HepG2 (cell line): Measurements from ENCODE around the gene NAPB. TPM values are rescaled to one million over a fixed set of nuclear protein-coding genes. Genes with fewer than 3 reads are reported as not detected.

Experiments
- ATAC-seq: fragments of 200-7000 bp; cut with Tn5 transposase; 3 replicates; pipeline ENCODE4 v1.9.1; 2020; ENCODE audit warnings: mild to moderate bottlenecking, moderate library complexity
- BruUV-seq: library from RNA; stranded (reverse); fragments of 400-500 nt; replicated peaks from 2 replicates; lab custom pipeline; 2021; lab: Mats Ljungman, UMichigan
- CTCF ChIA-PET: fragments of 300-600 bp; formaldehyde crosslinking; extraction: SDS; loops from one replicate; lab custom pipeline; 2021; ENCODE audit warnings: low total read pairs, inconsistent platforms, low intra/inter-chr PET ratio; lab: Yijun Ruan, JAX
- POLR2A ChIA-PET: fragments of 350-600 bp; sonication (Branson Sonifier 250); formaldehyde crosslinking; loops from one replicate; lab custom pipeline; 2020; ENCODE audit warnings: antibody characterized with exemption, inconsistent platforms; lab: Yijun Ruan, JAX
- DNase-seq: peaks from one replicate; pipeline ENCODE4 v3.0.0-alpha.2; 2015; ENCODE audit warnings: low spot score
- FAIRE-seq: peaks from 3 replicates; lab custom pipeline; 2011; peaks lifted over from hg19 to GRCh38; lab: Jason Lieb, UNC
- H2AFZ ChIP-seq: one replicate; pipeline ENCODE4 v1.6.1; 2011; ENCODE audit warnings: low read length, inconsistent platforms
- H3K27ac ChIP-seq: fragments of 300-600 bp; 3 replicates; pipeline ENCODE4 v1.8.0; 2011; ENCODE audit warnings: mixed run types, mild to moderate bottlenecking, mixed read lengths, low read length, inconsistent platforms; ENCODE audit not compliant: insufficient read depth; ENCODE audit errors: extremely low read length
- H3K27me3 ChIP-seq, 2 experiments: fragments of 200-600 bp in 1 of 2; 2 replicates in 1 of 2; 3 replicates in 1 of 2; pipeline versions ENCODE4 v1.6.0 to v1.8.0; 2011; ENCODE audit warnings: low read length in 2 of 2, mild to moderate bottlenecking in 2 of 2, moderate library complexity in 2 of 2, inconsistent platforms in 1 of 2; ENCODE audit not compliant: insufficient read depth in 2 of 2, control insufficient read depth in 1 of 2
- H3K36me3 ChIP-seq, 2 experiments: fragments of 200-600 bp in 1 of 2; replicated peaks in 1 of 2; 2 replicates in 1 of 2; 3 replicates in 1 of 2; pipeline versions ENCODE4 v1.5.1 to v1.8.0; 2011; ENCODE audit warnings: low read length in 2 of 2, inconsistent platforms in 1 of 2; ENCODE audit not compliant: insufficient read depth in 2 of 2, control insufficient read depth in 1 of 2
- H3K4me1 ChIP-seq: 2 replicates; pipeline ENCODE4 v1.5.1; 2012; ENCODE audit warnings: low read length, inconsistent platforms; ENCODE audit not compliant: insufficient read depth
- H3K4me2 ChIP-seq: 2 replicates; pipeline ENCODE4 v1.6.0; 2011; ENCODE audit warnings: low read depth, low read length, inconsistent platforms
- H3K4me3 ChIP-seq, 3 experiments: fragments of 200-600 bp in 1 of 3; sonication (generic), shearing (Covaris generic) in 1 of 3; replicated peaks in 1 of 3; 2 replicates each; pipeline ENCODE4 v1.5.1; 2011 to 2016; ENCODE audit warnings: low read length in 3 of 3, inconsistent platforms in 2 of 3, low read depth in 2 of 3, mild to moderate bottlenecking in 2 of 3, control low read depth in 1 of 3, mixed read lengths in 1 of 3; ENCODE audit not compliant: insufficient read depth in 1 of 3
- H3K79me2 ChIP-seq: one replicate; pipeline ENCODE4 v1.6.1; 2011; ENCODE audit warnings: low read length, inconsistent platforms; ENCODE audit not compliant: insufficient read depth
- H3K9ac ChIP-seq: 2 replicates; pipeline ENCODE4 v1.6.0; 2011; ENCODE audit warnings: mild to moderate bottlenecking, low read depth, low read length, inconsistent platforms; ENCODE audit not compliant: insufficient read depth
- H3K9me3 ChIP-seq: 2 replicates; pipeline ENCODE4 v1.5.1; 2012; ENCODE audit warnings: mild to moderate bottlenecking, low read length
- H4K20me1 ChIP-seq: 2 replicates; pipeline ENCODE4 v1.6.0; 2011; ENCODE audit warnings: inconsistent platforms, mild to moderate bottlenecking, low read length, moderate library complexity; ENCODE audit not compliant: insufficient read depth
- CCAR2 ChIP-seq: fragments of 200-400 bp; formaldehyde crosslinking; optimal IDR thresholded peaks from 2 replicates; pipeline ENCODE3; 2018; ENCODE audit warnings: low read depth, mild to moderate bottlenecking, low read length, moderate library complexity
- MAFG ChIP-seq: sonication (generic); formaldehyde crosslinking; IDR thresholded peaks from 2 replicates; pipeline ENCODE4 v1.5.1; 2020; ENCODE audit warnings: mild to moderate bottlenecking, missing genetic modification reagents
- NCOR1 ChIP-seq: fragments of 200-600 bp; sonication (generic); IDR thresholded peaks from 2 replicates; pipeline ENCODE4 v1.7.0; 2017; ENCODE audit warnings: antibody characterized with exemption, low read length, borderline replicate concordance
- POGK ChIP-seq: sonication (generic); formaldehyde crosslinking; conservative IDR thresholded peaks from 2 replicates; pipeline ENCODE4 v1.8.0; 2022; ENCODE audit warnings: mild to moderate bottlenecking, moderate library complexity, missing genetic modification reagents
- RELA ChIP-seq: sonication (generic); formaldehyde crosslinking; IDR thresholded peaks from 2 replicates; pipeline ENCODE4 v1.4.0; 2020; ENCODE audit warnings: missing genetic modification reagents
- ZBTB43 ChIP-seq: sonication (generic); formaldehyde crosslinking; conservative IDR thresholded peaks from 2 replicates; pipeline ENCODE4 v1.4.0; 2020; ENCODE audit warnings: missing genetic modification reagents
- ZGPAT ChIP-seq: IDR thresholded peaks from 2 replicates; pipeline ENCODE4 v1.6.1; 2016; ENCODE audit warnings: mild to moderate bottlenecking
- ZNF275 ChIP-seq: sonication (generic); formaldehyde crosslinking; IDR thresholded peaks from 2 replicates; pipeline ENCODE4 v1.8.0; 2022; ENCODE audit warnings: missing genetic modification reagents, mild to moderate bottlenecking, inconsistent platforms, borderline replicate concordance
- WGBS: methylation state at CpG from one replicate; pipeline ENCODE4 v1.1.6; 2017; ENCODE audit warnings: low lambda C conversion rate; 5-methylcytosine and 5-hydroxymethylcytosine counted together
- in situ Hi-C: cut with HindIII; loops from 2 replicates; pipeline ENCODE4 v1.10.0; 2017; ENCODE audit warnings: low pct_unique_long_range_greater_than_20kb; ENCODE audit not compliant: extremely low pct_ligation_motif_present
- intact Hi-C: fragments of 100-400 bp; cut with micrococcal nuclease; formaldehyde crosslinking; loops from one replicate; pipeline ENCODE4 v1.10.0; 2022; ENCODE audit not compliant: unreplicated experiment
- polyA plus RNA-seq, 8 experiments: library from polyadenylated mRNA; depleted of rRNA in 3 of 8; stranded (reverse) in 7 of 8; unstranded in 1 of 8; fragments of >200 nt; fragmentation: Illumina TruSeq in 4 of 8; extraction: Trizol in 4 of 8; gene quantifications; 2 replicates each; pipeline versions ENCODE4 v1.2.1 to v1.2.3, GENCODE V29; 2011 to 2016; ENCODE audit warnings: low read depth in 4 of 8, missing spikeins in 1 of 8, mixed read lengths in 1 of 8; ENCODE audit not compliant: insufficient read depth in 1 of 8
- total RNA-seq, 5 experiments: library from RNA; depleted of rRNA; stranded (reverse); fragments of >200 nt; fragmentation: Illumina TruSeq; extraction: Trizol; gene quantifications; 2 replicates each; pipeline ENCODE4 v1.2.3, GENCODE V29; 2016; ENCODE audit warnings: low read depth in 1 of 5

Gene NAPB
- total and polyA plus RNA-seq, 2 of the 13 experiments (the other 11 are each of a cell fraction or from before 2014, with no cell fraction given): 15.2 to 16.1 TPM

- no peak for TF ChIP-seq MAFG
- TF ChIP-seq, all 625 proteins: peak for 0
These were observed 35.1 kb upstream of the NAPB start (continued) for GRCh38 chr20:23456409-23456808.

GRCh38 chr20:23455639-23456038 lies 34.4 kb upstream of the NAPB start:
- POLR2A ChIA-PET: no interaction called here
- no peak for FAIRE-seq
- no TSS peak for BruUV-seq
- ATAC-seq: no peak
- H3K4me2 ChIP-seq: no peak overlapping the region
- TF ChIP-seq ZBTB43 (CRISPR knock-in tag) (no peak), RELA (CRISPR knock-in tag) (no peak), ZNF275 (CRISPR knock-in tag) (no peak), NCOR1 (no peak), ZGPAT (CRISPR knock-in tag) (no peak), POGK (no peak), CCAR2 (no peak)
- TF ChIP-seq, all 625 proteins: peak for 0
- WGBS: 36% methylated on average over 7 of the region's 7 CpGs
- Histone ChIP-seq H4K20me1 (no peaks in the 10 kb centered on the region), H3K4me1 (no peaks in the 10 kb centered on the region), H3K9me3 (no peaks in the 10 kb centered on the region), H3K9ac (no peak overlapping the region), H2AFZ (no peak overlapping the region), H3K27ac (no peak overlapping the region), H3K27me3 (peaks cover 8 to 44% of the 10 kb centered on the region in 2 experiments; a peak in 3 of 5 replicates), H3K36me3 (no peaks in the 10 kb centered on the region), H3K79me2 (no peaks in the 10 kb centered on the region), H3K4me3 (no peak overlapping the region)
- in situ Hi-C loops (no loop called here), intact Hi-C loops (no loop called here)
- DNase-seq: no peak
- CTCF ChIA-PET: no interaction called here
